IMR-90 (cell line): ENCODE measurements around the gene ZNF556.

Source experiments
- CEBPB ChIP-seq: IDR thresholded peaks from 2 replicates; pipeline ENCODE4 v1.6.1; 2012; ENCODE audit warnings: low read depth, low read length, improper control_type of control experiment
- POLR2A ChIP-seq: IDR thresholded peaks from 2 replicates; pipeline ENCODE4 v1.6.1; 2012; ENCODE audit warnings: mild to moderate bottlenecking, low read depth, low read length
- SMC3 ChIP-seq: fragments of 150-350 bp; IDR thresholded peaks from 2 replicates; pipeline ENCODE4 v1.6.1; 2016; ENCODE audit warnings: low read depth, mild to moderate bottlenecking, antibody characterized with exemption, low read length, moderate library complexity
- TF ChIP-seq, protein P1 (sequence below): conservative IDR thresholded peaks from 2 replicates; pipeline ENCODE4 v1.5.1; 2012; ENCODE audit warnings: mild to moderate bottlenecking, low read depth, low read length, improper control_type of control experiment

DNA sequence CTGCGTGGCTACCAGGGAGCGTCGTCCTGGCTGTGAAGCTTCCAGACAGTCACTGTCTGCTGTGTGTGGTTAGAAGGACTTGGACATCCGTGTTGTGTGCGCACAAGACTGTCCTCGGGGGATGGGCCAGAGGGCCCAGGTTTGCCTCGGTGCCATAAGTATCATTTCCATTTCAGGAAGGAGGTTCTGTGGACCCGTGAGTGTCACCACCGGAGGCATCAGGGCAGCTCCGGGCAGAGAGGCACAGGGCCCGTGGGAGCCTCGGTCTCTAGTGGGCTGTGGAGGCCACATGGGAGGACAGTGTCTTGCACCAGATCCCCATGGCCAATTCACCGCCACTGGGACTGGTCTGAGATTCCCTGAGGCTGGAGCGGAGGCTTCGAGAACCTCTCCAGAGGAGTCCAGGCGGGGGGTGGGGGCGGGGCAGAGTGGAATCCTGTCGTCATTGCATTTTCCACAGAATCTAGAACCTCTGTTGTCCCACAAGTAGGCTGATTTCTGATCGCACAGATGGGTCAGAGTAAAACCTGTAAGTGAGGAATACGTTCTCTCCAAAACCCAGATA, 39.6 kb downstream of the ZNF556 start:
- TF ChIP-seq, protein P1, sequence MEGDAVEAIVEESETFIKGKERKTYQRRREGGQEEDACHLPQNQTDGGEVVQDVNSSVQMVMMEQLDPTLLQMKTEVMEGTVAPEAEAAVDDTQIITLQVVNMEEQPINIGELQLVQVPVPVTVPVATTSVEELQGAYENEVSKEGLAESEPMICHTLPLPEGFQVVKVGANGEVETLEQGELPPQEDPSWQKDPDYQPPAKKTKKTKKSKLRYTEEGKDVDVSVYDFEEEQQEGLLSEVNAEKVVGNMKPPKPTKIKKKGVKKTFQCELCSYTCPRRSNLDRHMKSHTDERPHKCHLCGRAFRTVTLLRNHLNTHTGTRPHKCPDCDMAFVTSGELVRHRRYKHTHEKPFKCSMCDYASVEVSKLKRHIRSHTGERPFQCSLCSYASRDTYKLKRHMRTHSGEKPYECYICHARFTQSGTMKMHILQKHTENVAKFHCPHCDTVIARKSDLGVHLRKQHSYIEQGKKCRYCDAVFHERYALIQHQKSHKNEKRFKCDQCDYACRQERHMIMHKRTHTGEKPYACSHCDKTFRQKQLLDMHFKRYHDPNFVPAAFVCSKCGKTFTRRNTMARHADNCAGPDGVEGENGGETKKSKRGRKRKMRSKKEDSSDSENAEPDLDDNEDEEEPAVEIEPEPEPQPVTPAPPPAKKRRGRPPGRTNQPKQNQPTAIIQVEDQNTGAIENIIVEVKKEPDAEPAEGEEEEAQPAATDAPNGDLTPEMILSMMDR: no peak
- TF ChIP-seq SMC3 (no peak), CEBPB (no peak), POLR2A (no peak)
